Testis (tissue), 3 donors: ENCODE results near the gene SH3RF3. TPM values are rescaled to one million over a fixed set of nuclear protein-coding genes. Genes with fewer than 3 reads are reported as not detected.

Experiments
- DNase-seq: peaks from one replicate; pipeline ENCODE4 v3.0.0-alpha.2; 2019
- H3K27ac ChIP-seq, 2 donors: fragments of 200-600 bp; sonication (generic); one replicate each; pipeline ENCODE4 v1.5.1; 2019
- H3K27me3 ChIP-seq: fragments of 200-600 bp; sonication (generic); one replicate; pipeline ENCODE4 v1.5.1; 2019
- H3K36me3 ChIP-seq: fragments of 200-600 bp; sonication (generic); one replicate; pipeline ENCODE4 v1.5.1; 2017; ENCODE audit warnings: low read depth; ENCODE audit errors: missing control alignments
- H3K4me1 ChIP-seq: fragments of 200-600 bp; sonication (generic); one replicate; pipeline ENCODE4 v1.5.1; 2019
- H3K4me3 ChIP-seq, 2 donors: fragments of 200-600 bp; sonication (generic); one replicate each; pipeline ENCODE4 v1.5.1; 2017 to 2019
- H3K9me3 ChIP-seq: fragments of 200-600 bp; sonication (generic); one replicate; pipeline ENCODE4 v1.5.1; 2017
- POLR2A ChIP-seq: fragments of 450-650 bp; IDR thresholded peaks from one replicate; pipeline ENCODE4 v1.6.1; 2017; ENCODE audit warnings: antibody characterized with exemption, mild to moderate bottlenecking, moderate library complexity
- WGBS, 2 donors: methylation state at CpG; one replicate each; pipeline ENCODE4 v1.1.5; 2018; 5-methylcytosine and 5-hydroxymethylcytosine counted together
- intact Hi-C: fragments of 100-400 bp; cut with DNase I; formaldehyde crosslinking; loops from one replicate; pipeline ENCODE4 v1.15.1; 2023; ENCODE audit warnings: low total_unique reads
- polyA plus RNA-seq: library from polyadenylated mRNA; stranded (reverse); fragments of 350-450 nt; fragmentation: Illumina TruSeq; extraction: RNeasy Lipid Tissue Mini Kit (QIAGEN cat#74804); gene quantifications from one replicate; pipeline ENCODE4 v1.2.3, GENCODE V29; 2014; ENCODE audit warnings: low read depth, low replicate concordance; ENCODE audit not compliant: insufficient read depth
- total RNA-seq, 2 donors: library from RNA; depleted of rRNA; stranded (reverse); fragments of >200 nt; gene quantifications; one replicate each; pipeline ENCODE4 v1.2.3, GENCODE V29; 2016
- TF ChIP-seq, protein P1 (sequence below), 3 experiments: fragments of 450-650 bp in 2 of 3; fragments of 200-600 bp in 1 of 3; sonication (generic) in 1 of 3; IDR thresholded peaks; one replicate each; pipeline ENCODE4 v1.5.1; 2016 to 2019; ENCODE audit warnings: antibody characterized with exemption in 3 of 3, mild to moderate bottlenecking in 2 of 3, moderate library complexity in 1 of 3

Gene SH3RF3
- total and polyA plus RNA-seq, 3 donors from 2014 or later = 9.3 to 20.1 (median 16.5) TPM

DNA sequence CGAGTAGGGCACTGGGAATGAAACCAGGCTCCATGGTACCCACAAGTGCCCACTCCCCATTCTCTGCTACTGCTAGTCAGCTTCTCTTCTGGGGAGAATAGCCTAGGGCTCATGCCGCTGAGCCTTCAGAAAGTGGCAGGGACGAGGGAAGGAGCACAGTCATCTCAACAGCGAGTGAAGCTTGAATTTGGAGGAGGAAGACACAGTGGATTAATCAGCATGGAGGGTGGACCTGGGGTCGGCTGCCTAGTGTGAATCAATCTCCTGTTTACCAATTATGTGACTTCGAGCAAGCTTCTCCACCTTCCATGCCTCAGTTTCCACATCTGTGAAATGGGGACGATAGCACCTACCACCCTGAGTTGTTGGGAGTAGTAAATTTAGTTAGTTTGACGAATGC is 327.8 kb downstream of the SH3RF3 start:
- H3K27ac ChIP-seq = no peak overlapping the region

DNA sequence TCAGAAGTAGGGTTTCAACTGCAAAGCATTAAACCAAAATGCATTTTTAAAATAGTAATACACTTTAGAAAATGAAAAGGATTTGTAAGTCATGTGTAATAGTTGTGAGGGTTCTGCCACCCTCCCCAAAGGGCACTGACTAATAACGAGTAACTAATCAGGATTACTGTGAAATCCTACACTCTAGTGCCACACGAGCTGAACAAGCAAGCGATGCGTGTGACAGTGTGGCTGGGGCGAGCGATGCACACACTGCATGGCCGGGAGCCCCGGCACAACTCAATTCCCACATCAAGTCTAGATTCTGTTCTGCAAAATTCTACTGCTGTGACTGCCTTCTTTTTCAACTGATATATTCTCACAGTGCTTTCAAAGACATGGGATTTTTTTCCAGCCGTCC is 328.4 kb downstream of the SH3RF3 start:
- Histone ChIP-seq H3K36me3 (no peaks in the 10 kb centered on the region), H3K27me3 (no peaks in the 10 kb centered on the region), H3K4me1 (no peaks in the 10 kb centered on the region), H3K27ac (no peak overlapping the region), H3K4me3 (no peak overlapping the region), H3K9me3 (no peaks in the 10 kb centered on the region)
- 72 to 83% methylated on average over 9 of the region's 9 CpGs for WGBS, 2 donors
- DNase-seq = no peak
- TF ChIP-seq POLR2A = no peak
- TF ChIP-seq, protein P1, sequence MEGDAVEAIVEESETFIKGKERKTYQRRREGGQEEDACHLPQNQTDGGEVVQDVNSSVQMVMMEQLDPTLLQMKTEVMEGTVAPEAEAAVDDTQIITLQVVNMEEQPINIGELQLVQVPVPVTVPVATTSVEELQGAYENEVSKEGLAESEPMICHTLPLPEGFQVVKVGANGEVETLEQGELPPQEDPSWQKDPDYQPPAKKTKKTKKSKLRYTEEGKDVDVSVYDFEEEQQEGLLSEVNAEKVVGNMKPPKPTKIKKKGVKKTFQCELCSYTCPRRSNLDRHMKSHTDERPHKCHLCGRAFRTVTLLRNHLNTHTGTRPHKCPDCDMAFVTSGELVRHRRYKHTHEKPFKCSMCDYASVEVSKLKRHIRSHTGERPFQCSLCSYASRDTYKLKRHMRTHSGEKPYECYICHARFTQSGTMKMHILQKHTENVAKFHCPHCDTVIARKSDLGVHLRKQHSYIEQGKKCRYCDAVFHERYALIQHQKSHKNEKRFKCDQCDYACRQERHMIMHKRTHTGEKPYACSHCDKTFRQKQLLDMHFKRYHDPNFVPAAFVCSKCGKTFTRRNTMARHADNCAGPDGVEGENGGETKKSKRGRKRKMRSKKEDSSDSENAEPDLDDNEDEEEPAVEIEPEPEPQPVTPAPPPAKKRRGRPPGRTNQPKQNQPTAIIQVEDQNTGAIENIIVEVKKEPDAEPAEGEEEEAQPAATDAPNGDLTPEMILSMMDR (IDR thresholded peaks at IDR 0.05) = no peak
- intact Hi-C loops = no loop called here

More for the DNA sequence above, 327.8 kb downstream of the SH3RF3 start:
- no peak for DNase-seq
- intact Hi-C loops = no loop called here
- no peaks in the 10 kb centered on the region for H3K36me3 ChIP-seq
- H3K4me1 ChIP-seq = no peaks in the 10 kb centered on the region
- no peaks in the 10 kb centered on the region for H3K9me3 ChIP-seq
- no peak for TF ChIP-seq POLR2A
- TF ChIP-seq, protein P1 (IDR thresholded peaks at IDR 0.05) = no peak
- 90 to 95% methylated on average over 8 of the region's 8 CpGs for WGBS, 2 donors
- no peaks in the 10 kb centered on the region for H3K27me3 ChIP-seq
- H3K4me3 ChIP-seq = no peak overlapping the region

DNA sequence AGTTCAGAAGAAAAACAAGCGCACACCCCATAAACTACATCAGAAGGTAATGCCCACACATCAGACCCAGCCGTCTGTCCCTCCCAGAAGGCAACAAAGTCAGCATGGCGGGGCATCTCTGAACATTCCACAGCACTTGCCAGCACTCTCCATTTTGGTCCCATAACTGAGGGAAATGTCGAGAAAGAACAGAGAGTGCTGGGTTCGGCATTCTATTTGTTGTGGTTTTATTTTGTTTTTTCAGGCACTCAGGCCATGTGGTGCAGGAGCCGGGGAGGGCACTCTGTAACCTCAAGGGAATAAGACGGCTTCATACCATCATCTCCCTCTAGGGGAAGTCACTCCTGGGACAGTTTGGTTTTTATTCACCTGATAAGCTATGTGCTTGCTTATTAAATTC is 328.8 kb downstream of the SH3RF3 start:
- Histone ChIP-seq H3K27ac (no peak overlapping the region), H3K9me3 (no peaks in the 10 kb centered on the region), H3K4me3 (no peak overlapping the region), H3K36me3 (no peaks in the 10 kb centered on the region), H3K27me3 (no peaks in the 10 kb centered on the region), H3K4me1 (no peaks in the 10 kb centered on the region)
- DNase-seq = no peak
- TF ChIP-seq, protein P1 (IDR thresholded peaks at IDR 0.05) = no peak
- no peak for TF ChIP-seq POLR2A
- 57 to 71% methylated on average over 7 of the region's 7 CpGs for WGBS, 2 donors
- intact Hi-C loops = no loop called here

DNA sequence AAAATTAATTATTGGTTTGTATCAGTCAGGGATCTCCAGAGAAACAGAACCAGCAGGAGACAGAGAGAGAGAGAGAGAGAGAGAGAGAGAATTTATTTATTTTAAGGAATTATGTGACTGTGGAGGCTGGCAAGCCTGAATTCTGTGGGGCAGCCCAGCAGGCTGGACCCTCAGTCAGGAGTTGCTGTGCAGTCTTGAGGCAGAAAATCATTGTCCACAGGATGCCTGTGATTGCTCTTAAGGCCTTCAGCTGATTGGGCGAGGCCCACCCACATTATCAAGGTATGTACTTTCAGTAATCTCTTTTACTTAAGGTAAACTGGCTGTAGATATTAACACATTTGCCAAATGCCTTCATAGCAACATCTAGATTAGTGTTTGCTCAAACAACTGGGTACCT is 329.5 kb downstream of the SH3RF3 start:
- no peak overlapping the region for H3K4me3 ChIP-seq
- H3K9me3 ChIP-seq = no peaks in the 10 kb centered on the region
- 89 to 100% methylated on average over 1 of the region's 1 CpG for WGBS, 2 donors
- TF ChIP-seq POLR2A = no peak
- TF ChIP-seq, protein P1 (IDR thresholded peaks at IDR 0.05) = no peak
- H3K36me3 ChIP-seq = no peaks in the 10 kb centered on the region
- no peak overlapping the region for H3K27ac ChIP-seq
- intact Hi-C loops = no loop called here
- no peaks in the 10 kb centered on the region for H3K4me1 ChIP-seq
- no peaks in the 10 kb centered on the region for H3K27me3 ChIP-seq
- no peak for DNase-seq

DNA sequence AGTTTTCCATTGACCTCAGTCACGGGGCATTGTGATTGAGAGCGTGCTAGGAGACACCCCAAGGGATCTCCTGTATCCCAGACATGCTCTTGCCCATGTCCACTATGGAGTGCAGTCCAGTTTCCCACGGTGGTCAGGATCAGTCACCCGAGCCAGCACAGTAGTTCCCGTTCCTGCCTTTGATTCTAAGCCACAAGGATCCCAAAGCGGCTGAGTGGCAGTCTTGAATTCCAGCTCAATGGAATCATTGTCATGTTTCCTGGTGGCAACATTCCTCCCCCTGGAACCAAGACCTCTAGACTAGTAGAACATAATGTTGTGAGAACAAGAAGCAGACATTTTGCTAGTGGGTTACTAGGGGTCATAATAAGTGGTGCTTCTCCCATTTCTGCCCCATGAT is 330.5 kb downstream of the SH3RF3 start:
- H3K4me1 ChIP-seq = no peaks in the 10 kb centered on the region
- no peaks in the 10 kb centered on the region for H3K9me3 ChIP-seq
- H3K27ac ChIP-seq = no peak overlapping the region
- DNase-seq = no peak
- 88% methylated on average over 6 of the region's 6 CpGs for WGBS, 2 donors
- no peak for TF ChIP-seq POLR2A
- TF ChIP-seq, protein P1 (IDR thresholded peaks at IDR 0.05) = no peak
- H3K27me3 ChIP-seq = no peaks in the 10 kb centered on the region
- intact Hi-C loops = no loop called here
- no peaks in the 10 kb centered on the region for H3K36me3 ChIP-seq
- H3K4me3 ChIP-seq = no peak overlapping the region
